ELR (cell line): Measurements from ENCODE around the gene ANXA8L1.
"Not testable (repeated sequence)": the region's sequence is repeated elsewhere in the genome, so short reads cannot be mapped to it uniquely, and the experiment has no call there.

Experiments used
- DNase-seq: peaks from one replicate; pipeline ENCODE4 v3.0.0-alpha.2; 2015; ENCODE audit warnings: low read depth

ANXA8L1 gene

GRCh38 chr10:46398212-46398886 lies 22.8 kb downstream of the ANXA8L1 start:
- DNase-seq, result peak; percentile 49

GRCh38 chr10:46409556-46409955 lies 34.0 kb downstream of the ANXA8L1 start:
- not testable (repeated sequence) for DNase-seq

- not testable (repeated sequence) for DNase-seq
Measured at GRCh38 chr10:46411123-46411522, 35.5 kb downstream of the ANXA8L1 start.

GRCh38 chr10:46412665-46413064 lies 37.1 kb downstream of the ANXA8L1 start:
- not testable (repeated sequence) for DNase-seq

GRCh38 chr10:46415291-46415690 lies 39.7 kb downstream of the ANXA8L1 start:
- DNase-seq, result not testable (repeated sequence)

GRCh38 chr10:46418283-46418682 lies 42.7 kb downstream of the ANXA8L1 start:
- DNase-seq, result not testable (repeated sequence)

GRCh38 chr10:46419570-46420379 lies 44.2 kb downstream of the ANXA8L1 start:
- not testable (repeated sequence) for DNase-seq

- not testable (repeated sequence) for DNase-seq
Measured at GRCh38 chr10:46423550-46423949, 48.0 kb downstream of the ANXA8L1 start.

- not testable (repeated sequence) for DNase-seq
Measured at GRCh38 chr10:46440942-46441341, 65.4 kb downstream of the ANXA8L1 start.
